ENCODE results near the gene ATP6V0A1. TPM values are rescaled to one million over a fixed set of nuclear protein-coding genes. Genes with fewer than 3 reads are reported as not detected.
A peak's percentile ranks its signal among the peaks of the same experiment; 100 is the strongest.
"Not testable (repeated sequence)": the region's sequence is repeated elsewhere in the genome, so short reads cannot be mapped to it uniquely, and the experiment has no call there.

ATP6V0A1 gene
- polyA plus RNA-seq, 1 donor, result 114 TPM

DNA sequence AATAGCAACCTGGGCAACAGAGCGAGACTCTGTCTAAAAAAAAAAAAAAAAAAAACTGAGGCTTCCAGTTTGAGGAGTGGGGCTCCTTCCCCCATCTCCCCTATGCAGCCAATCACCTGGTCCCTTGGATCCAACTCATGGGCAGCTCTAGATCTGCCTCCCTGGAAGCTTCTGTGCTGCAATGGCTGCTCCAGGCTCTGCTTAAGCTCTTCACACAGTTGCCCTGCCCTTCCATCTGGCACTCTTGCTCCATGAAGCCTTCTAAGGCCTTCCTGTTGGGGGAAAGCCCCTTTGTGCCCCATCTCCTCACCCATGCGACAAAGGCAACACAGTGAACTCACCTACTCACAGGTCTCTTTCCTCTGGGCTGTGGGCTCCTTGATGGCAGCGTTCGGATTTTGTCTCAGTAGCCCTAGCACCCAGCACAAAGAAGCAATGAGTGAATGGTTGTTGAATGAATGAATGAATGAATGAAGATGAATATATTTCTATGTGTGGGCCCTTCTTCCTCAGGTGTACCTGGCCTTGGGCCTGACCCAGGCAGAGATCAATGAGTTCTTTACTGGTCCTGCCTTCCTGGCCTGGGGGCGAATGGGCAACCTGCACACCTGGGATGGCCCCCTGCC is 79.3 kb downstream of the ATP6V0A1 start:
- Histone ChIP-seq H3K4me3 (ENCODE audit: low read length) (no peak overlapping the region), H3K9me3 (ENCODE audit: control insufficient read depth, low read depth, low read length) (no peaks in the 10 kb centered on the region), H3K36me3 (ENCODE audit: control insufficient read depth, insufficient read depth, low read length) (peaks cover 27% of the 10 kb centered on the region), H3K27me3 (ENCODE audit: control insufficient read depth, insufficient read depth, low read length) (no peaks in the 10 kb centered on the region), H3K27ac (ENCODE audit: low read length) (no peak overlapping the region), H3K4me1 (ENCODE audit: control insufficient read depth, insufficient read depth, low read length) (peaks cover 32% of the 10 kb centered on the region)
- no CpG with 5 or more reads among the region's 5 CpGs for WGBS (ENCODE audit: insufficient coverage, low lambda C conversion rate)
- no peak for DNase-seq

GRCh38 chr17:42538482-42538881 is 79.8 kb downstream of the ATP6V0A1 start:
- Histone ChIP-seq H3K27ac (ENCODE audit: low read length) (no peak overlapping the region), H3K36me3 (ENCODE audit: control insufficient read depth, insufficient read depth, low read length) (peaks cover 32% of the 10 kb centered on the region), H3K9me3 (ENCODE audit: control insufficient read depth, low read depth, low read length) (no peaks in the 10 kb centered on the region), H3K4me1 (ENCODE audit: control insufficient read depth, insufficient read depth, low read length) (peaks cover 32% of the 10 kb centered on the region), H3K4me3 (ENCODE audit: low read length) (no peak overlapping the region), H3K27me3 (ENCODE audit: control insufficient read depth, insufficient read depth, low read length) (no peaks in the 10 kb centered on the region)
- no peak for DNase-seq
- no CpG with 5 or more reads among the region's 14 CpGs for WGBS (ENCODE audit: insufficient coverage, low lambda C conversion rate)

- Histone ChIP-seq H3K36me3 (ENCODE audit: control insufficient read depth, insufficient read depth, low read length) (peaks cover 43% of the 10 kb centered on the region), H3K4me1 (ENCODE audit: control insufficient read depth, insufficient read depth, low read length) (peaks cover 26% of the 10 kb centered on the region), H3K27ac (ENCODE audit: low read length) (peak overlapping the region; percentile 81)
- H3K27me3 ChIP-seq (ENCODE audit: control insufficient read depth, insufficient read depth, low read length); H3K4me3 ChIP-seq (ENCODE audit: low read length); H3K9me3 ChIP-seq (ENCODE audit: control insufficient read depth, low read depth, low read length); DNase-seq: not testable (repeated sequence)
- WGBS (ENCODE audit: insufficient coverage, low lambda C conversion rate), result no CpG with 5 or more reads among the region's 4 CpGs
Observed at GRCh38 chr17:42540558-42540957, 81.9 kb downstream of the ATP6V0A1 start.

GRCh38 chr17:42541041-42541833 is 82.6 kb downstream of the ATP6V0A1 start:
- no CpG with 5 or more reads among the region's 17 CpGs for WGBS (ENCODE audit: insufficient coverage, low lambda C conversion rate)
- peaks cover 23% of the 10 kb centered on the region for H3K4me1 ChIP-seq (ENCODE audit: control insufficient read depth, insufficient read depth, low read length)
- peak overlapping the region; percentile 81 for H3K27ac ChIP-seq (ENCODE audit: low read length)
- DNase-seq, result peak in 1 of 2 donors; percentile 60
- H3K36me3 ChIP-seq (ENCODE audit: control insufficient read depth, insufficient read depth, low read length), result peaks cover 43% of the 10 kb centered on the region
- H3K27me3 ChIP-seq (ENCODE audit: control insufficient read depth, insufficient read depth, low read length), result no peaks in the 10 kb centered on the region
- H3K4me3 ChIP-seq (ENCODE audit: low read length), result no peak overlapping the region
- H3K9me3 ChIP-seq (ENCODE audit: control insufficient read depth, low read depth, low read length), result no peaks in the 10 kb centered on the region

DNA sequence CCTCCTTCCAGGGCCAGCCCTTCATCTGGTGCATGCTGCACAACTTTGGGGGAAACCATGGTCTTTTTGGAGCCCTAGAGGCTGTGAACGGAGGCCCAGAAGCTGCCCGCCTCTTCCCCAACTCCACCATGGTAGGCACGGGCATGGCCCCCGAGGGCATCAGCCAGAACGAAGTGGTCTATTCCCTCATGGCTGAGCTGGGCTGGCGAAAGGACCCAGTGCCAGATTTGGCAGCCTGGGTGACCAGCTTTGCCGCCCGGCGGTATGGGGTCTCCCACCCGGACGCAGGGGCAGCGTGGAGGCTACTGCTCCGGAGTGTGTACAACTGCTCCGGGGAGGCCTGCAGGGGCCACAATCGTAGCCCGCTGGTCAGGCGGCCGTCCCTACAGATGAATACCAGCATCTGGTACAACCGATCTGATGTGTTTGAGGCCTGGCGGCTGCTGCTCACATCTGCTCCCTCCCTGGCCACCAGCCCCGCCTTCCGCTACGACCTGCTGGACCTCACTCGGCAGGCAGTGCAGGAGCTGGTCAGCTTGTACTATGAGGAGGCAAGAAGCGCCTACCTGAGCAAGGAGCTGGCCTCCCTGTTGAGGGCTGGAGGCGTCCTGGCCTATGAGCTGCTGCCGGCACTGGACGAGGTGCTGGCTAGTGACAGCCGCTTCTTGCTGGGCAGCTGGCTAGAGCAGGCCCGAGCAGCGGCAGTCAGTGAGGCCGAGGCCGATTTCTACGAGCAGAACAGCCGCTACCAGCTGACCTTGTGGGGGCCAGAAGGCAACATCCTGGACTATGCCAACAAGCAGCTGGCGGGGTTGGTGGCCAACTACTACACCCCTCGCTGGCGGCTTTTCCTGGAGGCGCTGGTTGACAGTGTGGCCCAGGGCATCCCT is 84.8 kb downstream of the ATP6V0A1 start:
- peaks cover 40% of the 10 kb centered on the region for H3K36me3 ChIP-seq (ENCODE audit: control insufficient read depth, insufficient read depth, low read length)

DNA sequence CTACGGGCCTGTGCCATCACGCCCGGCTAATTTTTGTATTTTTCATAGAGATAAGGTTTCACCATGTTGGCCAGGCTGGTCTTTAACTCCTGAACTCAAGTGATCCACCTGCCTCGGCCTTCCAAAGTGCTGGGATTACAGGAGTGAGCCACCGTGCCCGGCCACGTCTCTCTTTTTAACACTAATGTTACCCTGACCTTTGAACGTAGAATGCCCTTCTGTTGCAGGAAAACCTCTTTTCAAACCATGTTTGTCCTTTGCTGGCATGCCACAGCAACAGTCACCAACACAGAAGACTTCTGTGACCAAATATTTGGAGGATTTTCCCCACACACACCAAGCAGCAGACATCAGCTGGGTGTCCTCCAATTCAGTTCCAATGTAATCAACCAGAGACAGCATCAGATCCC is 86.2 kb downstream of the ATP6V0A1 start:
- WGBS (ENCODE audit: insufficient coverage, low lambda C conversion rate), result 100% methylated on average over 1 of the region's 8 CpGs
- peaks cover 5% of the 10 kb centered on the region for H3K27me3 ChIP-seq (ENCODE audit: control insufficient read depth, insufficient read depth, low read length)
- no peak for DNase-seq
- H3K9me3 ChIP-seq (ENCODE audit: control insufficient read depth, low read depth, low read length), result no peaks in the 10 kb centered on the region
- peaks cover 26% of the 10 kb centered on the region for H3K4me1 ChIP-seq (ENCODE audit: control insufficient read depth, insufficient read depth, low read length)
- H3K4me3 ChIP-seq (ENCODE audit: low read length), result no peak overlapping the region
- H3K36me3 ChIP-seq (ENCODE audit: control insufficient read depth, insufficient read depth, low read length), result peaks cover 28% of the 10 kb centered on the region
- H3K27ac ChIP-seq (ENCODE audit: low read length), result no peak overlapping the region

More for the DNA sequence above, 84.8 kb downstream of the ATP6V0A1 start:
- Histone ChIP-seq H3K4me1 (ENCODE audit: control insufficient read depth, insufficient read depth, low read length) (peaks cover 19% of the 10 kb centered on the region), H3K4me3 (ENCODE audit: low read length) (no peak overlapping the region), H3K9me3 (ENCODE audit: control insufficient read depth, low read depth, low read length) (no peaks in the 10 kb centered on the region), H3K27ac (ENCODE audit: low read length) (no peak overlapping the region), H3K27me3 (ENCODE audit: control insufficient read depth, insufficient read depth, low read length) (no peaks in the 10 kb centered on the region)
- WGBS (ENCODE audit: insufficient coverage, low lambda C conversion rate), result no CpG with 5 or more reads among the region's 39 CpGs
- no peak for DNase-seq

GRCh38 chr17:42545755-42546505 is 87.3 kb downstream of the ATP6V0A1 start:
- H3K27ac ChIP-seq (ENCODE audit: low read length); H3K9me3 ChIP-seq (ENCODE audit: control insufficient read depth, low read depth, low read length); H3K4me3 ChIP-seq (ENCODE audit: low read length); H3K27me3 ChIP-seq (ENCODE audit: control insufficient read depth, insufficient read depth, low read length); DNase-seq: not testable (repeated sequence)
- Histone ChIP-seq H3K36me3 (ENCODE audit: control insufficient read depth, insufficient read depth, low read length) (peaks cover 27% of the 10 kb centered on the region), H3K4me1 (ENCODE audit: control insufficient read depth, insufficient read depth, low read length) (peaks cover 25% of the 10 kb centered on the region)
- WGBS (ENCODE audit: insufficient coverage, low lambda C conversion rate), result no CpG with 5 or more reads among the region's 9 CpGs

GRCh38 chr17:42547001-42547461 is 88.4 kb downstream of the ATP6V0A1 start:
- WGBS (ENCODE audit: insufficient coverage, low lambda C conversion rate), result no CpG with 5 or more reads among the region's 23 CpGs
- peaks cover 16% of the 10 kb centered on the region for H3K4me1 ChIP-seq (ENCODE audit: control insufficient read depth, insufficient read depth, low read length)
- no peak for DNase-seq

GRCh38 chr17:42547698-42548069 is 89.0 kb downstream of the ATP6V0A1 start:
- Histone ChIP-seq H3K4me3 (ENCODE audit: low read length) (peak overlapping the region; percentile 51), H3K36me3 (ENCODE audit: control insufficient read depth, insufficient read depth, low read length) (peaks cover 18% of the 10 kb centered on the region), H3K4me1 (ENCODE audit: control insufficient read depth, insufficient read depth, low read length) (peaks cover 12% of the 10 kb centered on the region), H3K27me3 (ENCODE audit: control insufficient read depth, insufficient read depth, low read length) (peaks cover 5% of the 10 kb centered on the region), H3K9me3 (ENCODE audit: control insufficient read depth, low read depth, low read length) (no peaks in the 10 kb centered on the region), H3K27ac (ENCODE audit: low read length) (no peak overlapping the region)
- WGBS (ENCODE audit: insufficient coverage, low lambda C conversion rate), result no CpG with 5 or more reads among the region's 14 CpGs
- DNase-seq, result no peak

More at GRCh38 chr17:42547001-42547461, 88.4 kb downstream of the ATP6V0A1 start:
- Histone ChIP-seq H3K9me3 (ENCODE audit: control insufficient read depth, low read depth, low read length) (no peaks in the 10 kb centered on the region), H3K4me3 (ENCODE audit: low read length) (no peak overlapping the region), H3K27me3 (ENCODE audit: control insufficient read depth, insufficient read depth, low read length) (peaks cover 5% of the 10 kb centered on the region), H3K36me3 (ENCODE audit: control insufficient read depth, insufficient read depth, low read length) (peaks cover 23% of the 10 kb centered on the region), H3K27ac (ENCODE audit: low read length) (no peak overlapping the region)

Data from large intestine (tissue), 3 donors.